Measurements from ENCODE around the gene FNDC3B.
"Not testable (repeated sequence)": the region's sequence is repeated elsewhere in the genome, so short reads cannot be mapped to it uniquely, and the experiment has no call there.

Gene FNDC3B

DNA sequence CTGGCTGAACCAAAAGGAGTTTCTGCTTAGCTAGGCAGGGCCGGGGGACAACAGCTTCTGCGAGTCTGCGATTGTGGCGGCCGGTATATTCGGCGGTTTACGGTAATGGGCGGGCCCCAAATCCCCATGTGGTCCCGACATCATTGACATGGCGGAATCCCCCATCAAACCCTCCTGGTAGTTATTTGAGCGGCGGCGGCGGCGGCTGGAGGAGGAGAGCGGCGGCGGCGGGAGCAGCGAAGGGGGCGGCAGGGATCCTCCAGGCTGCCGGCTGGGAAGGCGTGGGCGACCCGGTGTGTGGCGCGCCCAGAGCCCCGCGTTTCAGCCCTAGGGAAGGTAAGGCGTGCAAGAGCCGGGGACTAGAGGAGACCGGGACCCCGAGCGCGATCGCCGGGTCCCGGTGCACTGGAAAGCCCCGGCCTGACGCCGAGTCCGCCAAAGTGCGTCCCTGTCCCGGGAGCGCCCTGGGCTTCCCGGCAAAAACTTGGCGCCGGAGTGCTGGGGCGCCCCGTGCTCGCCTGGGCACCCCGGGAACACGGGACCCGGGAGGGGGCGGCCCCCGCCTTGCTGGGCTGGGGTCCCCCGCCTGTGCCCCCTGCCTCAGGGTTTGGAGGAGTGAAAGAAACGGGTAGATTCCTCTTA is at the start of gene FNDC3B:
Gene FNDC3B (plus strand): TSS at position 143 of the 642 bp plus-strand sequence. CDS start 72,902 bp downstream, outside the sequence.
- Mint-ChIP-seq H3K36me3 (ENCODE audit: low read depth) (peaks cover 8% of the 10 kb centered on the region), H3K27me3 (no peaks in the 10 kb centered on the region), H3K9me3 (no peaks in the 10 kb centered on the region), H3K4me1 (ENCODE audit: low read depth) (peaks cover 45% of the 10 kb centered on the region), H3K4me3 (peak within 1 kb of the TSS; percentile 89), H3K27ac (peak within 1 kb of the TSS; percentile 97)
- peak; percentile 95 for DNase-seq

- not testable (repeated sequence) for DNase-seq; H3K27ac Mint-ChIP-seq; H3K27me3 Mint-ChIP-seq; H3K4me1 Mint-ChIP-seq (ENCODE audit: low read depth); H3K4me3 Mint-ChIP-seq; H3K36me3 Mint-ChIP-seq (ENCODE audit: low read depth); H3K9me3 Mint-ChIP-seq
These were observed 49.1 kb upstream of the FNDC3B start for GRCh38 chr3:171990239-171990638.

- H3K4me1 Mint-ChIP-seq (ENCODE audit: low read depth) = peaks cover 7% of the 10 kb centered on the region
- no peak for DNase-seq
- H3K36me3 Mint-ChIP-seq (ENCODE audit: low read depth) = no peaks in the 10 kb centered on the region
- no peak overlapping the region for H3K27ac Mint-ChIP-seq
- H3K9me3 Mint-ChIP-seq = peaks cover 5% of the 10 kb centered on the region
- peaks cover 2% of the 10 kb centered on the region for H3K27me3 Mint-ChIP-seq
- no peak overlapping the region for H3K4me3 Mint-ChIP-seq
These were observed 48.2 kb upstream of the FNDC3B start for GRCh38 chr3:171991166-171991565.

DNA sequence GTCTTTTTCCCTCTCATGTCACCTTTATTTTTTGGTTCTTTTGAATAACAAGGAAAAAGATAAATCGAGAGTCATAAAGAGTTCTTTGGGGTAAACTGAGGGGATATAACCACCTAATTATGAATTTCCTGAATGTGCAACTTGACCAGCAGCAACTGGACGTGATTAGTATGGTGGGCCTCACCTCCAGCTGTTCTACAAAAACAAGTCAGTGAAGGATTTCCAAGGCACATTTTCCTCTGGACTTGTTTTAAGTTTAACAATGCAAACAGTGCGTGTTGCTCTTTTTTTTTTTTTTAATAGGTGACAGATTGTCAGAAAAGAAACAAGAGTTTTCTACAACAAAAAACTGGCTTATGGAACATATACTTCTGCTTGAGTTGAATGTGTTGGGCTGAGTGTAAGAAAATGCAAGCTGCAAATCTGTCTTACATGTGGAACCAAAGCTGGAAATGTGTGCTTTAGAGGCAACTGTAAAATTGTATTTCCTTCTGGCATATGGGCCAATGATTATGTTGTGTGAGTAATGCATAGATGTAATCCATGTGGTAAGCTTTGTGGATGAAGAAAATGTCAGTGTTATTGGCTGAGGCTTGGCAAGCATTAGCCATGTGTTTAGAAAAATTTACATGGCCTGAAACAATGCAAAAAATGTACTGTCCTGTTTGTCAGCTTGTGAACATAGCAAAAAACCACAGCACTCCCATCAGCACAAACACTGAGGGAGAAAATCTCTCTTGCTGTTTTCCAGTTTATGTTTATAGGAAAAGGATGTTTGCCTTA is 44.5 kb upstream of the FNDC3B start:
- no peak overlapping the region for H3K27ac Mint-ChIP-seq
- H3K36me3 Mint-ChIP-seq (ENCODE audit: low read depth) = no peaks in the 10 kb centered on the region
- H3K4me1 Mint-ChIP-seq (ENCODE audit: low read depth) = peaks cover 10% of the 10 kb centered on the region
- DNase-seq = no peak
- peaks cover 2% of the 10 kb centered on the region for H3K27me3 Mint-ChIP-seq
- H3K4me3 Mint-ChIP-seq = no peak overlapping the region
- H3K9me3 Mint-ChIP-seq = peaks cover 6% of the 10 kb centered on the region

DNA sequence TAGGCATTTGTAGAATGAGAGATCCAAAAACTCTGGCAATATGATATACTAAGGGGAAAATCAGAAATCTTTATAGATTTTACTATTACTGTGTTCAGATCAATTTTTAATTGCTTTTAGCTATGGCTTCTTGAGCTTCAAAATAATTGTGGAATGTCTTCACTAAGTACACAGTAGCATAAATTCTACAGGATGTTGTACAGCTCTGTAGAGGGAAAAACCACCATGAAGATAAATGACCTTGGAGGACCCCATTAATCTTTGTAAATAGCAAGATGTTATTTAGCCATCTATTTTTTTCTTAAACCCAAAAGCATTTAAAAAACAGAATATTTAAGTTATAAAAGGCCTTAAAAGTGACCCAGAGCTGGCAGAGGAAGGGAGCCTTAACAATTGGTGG is 43.9 kb upstream of the FNDC3B start:
- no peak for DNase-seq
- H3K4me3 Mint-ChIP-seq = no peak overlapping the region

DNA sequence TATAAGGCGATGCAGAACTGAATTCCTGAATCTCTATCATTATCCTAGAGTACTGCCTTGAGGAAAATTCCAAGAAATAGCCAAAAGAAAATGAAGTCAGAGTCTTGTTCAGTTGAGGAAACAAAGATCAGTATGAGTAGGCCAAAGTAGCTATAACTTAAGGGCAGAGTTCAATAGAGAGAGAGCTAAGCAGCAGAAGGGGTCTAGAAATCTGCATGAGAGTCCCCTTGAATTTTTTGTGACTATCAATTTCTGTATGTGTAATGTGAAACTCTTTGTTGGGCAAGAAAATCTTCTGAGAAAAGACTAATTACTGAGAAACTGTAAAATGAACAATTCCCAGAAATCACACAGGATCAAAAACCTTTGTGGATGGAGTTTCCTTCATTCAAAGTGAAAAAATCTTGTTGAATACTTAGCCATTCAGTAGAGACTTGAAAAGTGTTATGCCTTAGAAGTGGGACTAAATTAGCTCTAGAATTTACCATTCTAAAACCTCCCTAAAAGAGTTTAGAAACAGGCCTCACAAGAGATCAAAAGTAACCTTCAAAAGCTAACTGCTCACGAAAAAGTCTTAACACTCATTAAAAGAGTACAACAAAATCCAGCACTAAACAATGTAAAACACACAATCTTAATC is 43.1 kb upstream of the FNDC3B start:
- H3K36me3 Mint-ChIP-seq (ENCODE audit: low read depth) = no peaks in the 10 kb centered on the region
- peaks cover 2% of the 10 kb centered on the region for H3K9me3 Mint-ChIP-seq
- H3K27me3 Mint-ChIP-seq = peaks cover 2% of the 10 kb centered on the region
- DNase-seq = no peak
- peaks cover 10% of the 10 kb centered on the region for H3K4me1 Mint-ChIP-seq (ENCODE audit: low read depth)
- no peak overlapping the region for H3K4me3 Mint-ChIP-seq
- peak overlapping the region; percentile 39 for H3K27ac Mint-ChIP-seq

More for the DNA sequence above, 43.9 kb upstream of the FNDC3B start:
- Mint-ChIP-seq H3K36me3 (ENCODE audit: low read depth) (no peaks in the 10 kb centered on the region), H3K27ac (no peak overlapping the region), H3K4me1 (ENCODE audit: low read depth) (peaks cover 10% of the 10 kb centered on the region), H3K27me3 (peaks cover 2% of the 10 kb centered on the region), H3K9me3 (peaks cover 2% of the 10 kb centered on the region)

- not testable (repeated sequence) for DNase-seq; H3K27ac Mint-ChIP-seq; H3K4me1 Mint-ChIP-seq (ENCODE audit: low read depth); H3K9me3 Mint-ChIP-seq; H3K36me3 Mint-ChIP-seq (ENCODE audit: low read depth); H3K27me3 Mint-ChIP-seq; H3K4me3 Mint-ChIP-seq
These were observed 40.6 kb upstream of the FNDC3B start for GRCh38 chr3:171998731-171999130.

DNA sequence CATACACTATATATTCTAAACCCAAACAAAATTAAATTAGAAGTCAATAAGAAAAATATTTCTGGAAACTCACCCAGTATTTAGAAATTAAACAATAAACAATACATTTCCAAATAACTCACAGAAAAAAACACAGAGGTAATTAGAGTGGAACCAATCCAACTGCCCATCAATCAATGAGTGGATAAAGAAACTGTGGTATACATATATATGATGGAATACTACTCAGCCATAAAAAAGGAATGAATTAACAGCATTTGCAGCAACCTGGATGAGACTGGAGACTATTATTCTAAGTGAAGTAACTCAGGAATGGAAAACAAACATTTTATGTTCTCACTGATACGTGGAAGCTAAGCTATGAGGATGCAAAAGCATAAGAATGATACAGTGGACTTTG is 37.8 kb upstream of the FNDC3B start:
- H3K4me3 Mint-ChIP-seq; H3K9me3 Mint-ChIP-seq; H3K27me3 Mint-ChIP-seq; H3K4me1 Mint-ChIP-seq (ENCODE audit: low read depth); DNase-seq; H3K36me3 Mint-ChIP-seq (ENCODE audit: low read depth); H3K27ac Mint-ChIP-seq: not testable (repeated sequence)

GRCh38 chr3:172002512-172003078 is 36.8 kb upstream of the FNDC3B start:
- Mint-ChIP-seq H3K36me3 (ENCODE audit: low read depth) (no peaks in the 10 kb centered on the region), H3K4me1 (ENCODE audit: low read depth) (no peaks in the 10 kb centered on the region), H3K4me3 (no peak overlapping the region), H3K9me3 (peaks cover 4% of the 10 kb centered on the region), H3K27ac (no peak overlapping the region), H3K27me3 (no peaks in the 10 kb centered on the region)
- DNase-seq = no peak

GRCh38 chr3:172003146-172003545 is 36.2 kb upstream of the FNDC3B start:
- Mint-ChIP-seq H3K4me3 (no peak overlapping the region), H3K27me3 (no peaks in the 10 kb centered on the region), H3K9me3 (peaks cover 4% of the 10 kb centered on the region), H3K4me1 (ENCODE audit: low read depth) (no peaks in the 10 kb centered on the region), H3K36me3 (ENCODE audit: low read depth) (no peaks in the 10 kb centered on the region), H3K27ac (no peak overlapping the region)
- no peak for DNase-seq

GRCh38 chr3:172007065-172007370 is 32.4 kb upstream of the FNDC3B start:
- Mint-ChIP-seq H3K4me3 (no peak overlapping the region), H3K36me3 (ENCODE audit: low read depth) (no peaks in the 10 kb centered on the region), H3K27ac (no peak overlapping the region), H3K9me3 (no peaks in the 10 kb centered on the region), H3K27me3 (no peaks in the 10 kb centered on the region), H3K4me1 (ENCODE audit: low read depth) (no peaks in the 10 kb centered on the region)
- no peak for DNase-seq

DNA sequence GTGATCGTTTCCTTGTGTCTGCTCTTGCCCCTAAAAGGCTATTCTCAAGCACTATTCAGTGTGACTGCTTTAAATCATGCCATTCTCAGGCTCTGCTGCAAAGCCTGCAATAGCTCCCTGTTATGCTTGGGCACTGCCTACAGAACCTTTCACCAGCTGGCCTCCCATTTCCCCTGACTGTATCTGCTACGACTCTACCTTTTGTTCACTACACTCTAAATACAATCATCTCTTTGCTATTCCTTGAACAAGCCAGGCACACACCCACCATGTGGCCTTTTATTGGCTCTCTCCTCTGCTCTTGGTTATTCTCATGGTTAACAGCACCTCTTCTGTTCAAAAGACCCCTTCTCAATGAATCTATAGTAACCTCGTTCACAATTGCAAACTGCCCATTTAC is 29.6 kb upstream of the FNDC3B start:
- Mint-ChIP-seq H3K4me1 (ENCODE audit: low read depth) (no peaks in the 10 kb centered on the region), H3K9me3 (no peaks in the 10 kb centered on the region), H3K4me3 (no peak overlapping the region), H3K36me3 (ENCODE audit: low read depth) (no peaks in the 10 kb centered on the region), H3K27ac (no peak overlapping the region), H3K27me3 (no peaks in the 10 kb centered on the region)
- DNase-seq = no peak

DNA sequence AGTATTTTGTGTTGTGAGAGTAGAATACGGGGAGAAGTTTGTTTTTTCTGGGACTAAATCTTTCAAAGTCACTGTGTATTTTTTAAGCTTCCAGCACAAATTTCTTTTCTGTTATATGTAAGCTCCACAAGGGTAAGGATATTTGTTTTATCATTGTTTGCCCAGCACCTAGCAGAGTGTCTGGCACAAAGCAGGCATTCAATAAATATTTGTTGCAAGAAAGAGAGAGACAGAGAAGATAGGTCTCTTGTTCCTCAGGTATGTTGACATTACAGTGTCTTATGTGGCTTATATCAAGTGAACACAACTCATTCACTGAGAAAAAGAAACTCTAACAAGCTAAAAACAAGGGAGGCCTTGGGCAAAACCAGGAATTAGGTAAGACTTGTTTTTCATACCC is 26.6 kb upstream of the FNDC3B start:
- H3K36me3 Mint-ChIP-seq (ENCODE audit: low read depth) = no peaks in the 10 kb centered on the region
- H3K4me3 Mint-ChIP-seq = no peak overlapping the region
- no peaks in the 10 kb centered on the region for H3K4me1 Mint-ChIP-seq (ENCODE audit: low read depth)
- no peaks in the 10 kb centered on the region for H3K27me3 Mint-ChIP-seq
- DNase-seq = no peak
- H3K9me3 Mint-ChIP-seq = no peaks in the 10 kb centered on the region
- no peak overlapping the region for H3K27ac Mint-ChIP-seq

GRCh38 chr3:172014145-172014544 is 25.2 kb upstream of the FNDC3B start:
- no peaks in the 10 kb centered on the region for H3K4me1 Mint-ChIP-seq (ENCODE audit: low read depth)

DNA sequence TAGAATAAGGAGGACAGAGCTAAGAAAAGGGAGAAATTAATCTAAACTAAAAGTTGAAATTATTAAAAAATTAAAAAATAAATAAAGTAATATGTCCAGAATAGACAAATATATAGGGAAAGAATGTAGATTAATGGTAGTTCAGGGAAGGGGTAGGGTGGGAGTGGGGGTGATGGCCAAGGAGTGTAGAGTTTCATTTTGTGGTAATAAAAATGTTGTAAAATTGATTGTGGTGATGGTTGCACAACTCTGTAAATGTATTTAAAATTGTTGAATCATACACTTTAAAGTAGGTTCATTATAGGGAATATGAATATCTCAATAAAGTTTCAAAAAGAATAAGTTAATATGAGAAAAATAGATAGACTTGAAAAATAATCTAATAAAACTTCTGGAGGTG is 21.0 kb upstream of the FNDC3B start:
- Mint-ChIP-seq H3K4me1 (ENCODE audit: low read depth) (no peaks in the 10 kb centered on the region), H3K27me3 (no peaks in the 10 kb centered on the region), H3K36me3 (ENCODE audit: low read depth) (no peaks in the 10 kb centered on the region), H3K27ac (no peak overlapping the region), H3K4me3 (no peak overlapping the region), H3K9me3 (no peaks in the 10 kb centered on the region)
- no peak for DNase-seq

More at GRCh38 chr3:172014145-172014544, 25.2 kb upstream of the FNDC3B start:
- no peak overlapping the region for H3K27ac Mint-ChIP-seq
- H3K4me3 Mint-ChIP-seq = no peak overlapping the region
- no peak for DNase-seq
- H3K36me3 Mint-ChIP-seq (ENCODE audit: low read depth) = no peaks in the 10 kb centered on the region
- no peaks in the 10 kb centered on the region for H3K27me3 Mint-ChIP-seq
- H3K9me3 Mint-ChIP-seq = no peaks in the 10 kb centered on the region
